Thoracic aorta (tissue), 2 donors: ENCODE data around the gene MAPKAPK5. TPM values are rescaled to one million over a fixed set of nuclear protein-coding genes. Genes with fewer than 3 reads are reported as not detected.
"Not testable (repeated sequence)": the region's sequence is repeated elsewhere in the genome, so short reads cannot be mapped to it uniquely, and the experiment has no call there.

Source experiments
- ATAC-seq: fragments of 150-250 bp; one replicate; pipeline ENCODE4 v1.8.0; 2017; ENCODE audit warnings: low read depth; ENCODE audit not compliant: insufficient number of reproducible peaks, low FRiP score
- DNase-seq: peaks from one replicate; pipeline ENCODE4 v3.0.0-alpha.2; 2020; ENCODE audit warnings: low spot score
- H3K27ac ChIP-seq, 2 donors: fragments of 200-600 bp; sonication (generic); 1 replicate in 1 of 2; 2 replicates in 1 of 2; pipeline ENCODE4 v1.5.1; 2016; ENCODE audit warnings: mild to moderate bottlenecking in 2 of 2, moderate library complexity in 2 of 2
- H3K27me3 ChIP-seq: fragments of 200-600 bp; sonication (generic); replicated peaks from 2 replicates; pipeline ENCODE4 v1.6.0; 2016; ENCODE audit warnings: mild to moderate bottlenecking; ENCODE audit not compliant: insufficient read depth
- H3K36me3 ChIP-seq: fragments of 200-600 bp; sonication (generic); one replicate; pipeline ENCODE4 v1.5.1; 2016
- H3K4me1 ChIP-seq, 2 donors: fragments of 200-600 bp; sonication (generic); 1 replicate in 1 of 2; 2 replicates in 1 of 2; pipeline versions ENCODE4 v1.5.1 to v1.6.0; 2016; ENCODE audit warnings: low read depth in 2 of 2, mild to moderate bottlenecking in 1 of 2; ENCODE audit not compliant: control insufficient read depth in 1 of 2
- H3K4me3 ChIP-seq: fragments of 200-600 bp; sonication (generic); 2 replicates; pipeline ENCODE4 v1.5.1; 2016; ENCODE audit warnings: mild to moderate bottlenecking
- H3K9me3 ChIP-seq: fragments of 200-600 bp; sonication (generic); 2 replicates; pipeline ENCODE4 v1.5.1; 2016
- CTCF ChIP-seq: fragments of 200-600 bp; sonication (generic); IDR thresholded peaks from one replicate; pipeline ENCODE4 v1.5.1; 2019; ENCODE audit warnings: antibody characterized with exemption
- total RNA-seq, 2 donors: library from RNA; depleted of rRNA; stranded (reverse); fragments of >200 nt; gene quantifications; one replicate each; pipeline versions ENCODE4 v1.1.0 to v1.2.3, GENCODE V29; 2016

The MAPKAPK5 gene
- total RNA-seq, 2 donors from 2014 or later, result 35.7 to 72.2 TPM

- DNase-seq (no peak), ATAC-seq (no peak)
- Histone ChIP-seq H3K27me3 (no peaks in the 10 kb centered on the region), H3K4me1 (no peaks in the 10 kb centered on the region), H3K27ac (no peak overlapping the region), H3K4me3 (no peak overlapping the region), H3K36me3 (no peaks in the 10 kb centered on the region), H3K9me3 (no peaks in the 10 kb centered on the region)
- no peak for TF ChIP-seq CTCF
These were observed 16.5 kb upstream of the MAPKAPK5 start for GRCh38 chr12:111825509-111825908.

GRCh38 chr12:111826316-111826715 is 15.7 kb upstream of the MAPKAPK5 start:
- no peak overlapping the region for H3K27ac ChIP-seq
- no peak for DNase-seq
- no peak for TF ChIP-seq CTCF
- no peaks in the 10 kb centered on the region for H3K36me3 ChIP-seq
- H3K27me3 ChIP-seq, result no peaks in the 10 kb centered on the region
- no peaks in the 10 kb centered on the region for H3K4me1 ChIP-seq
- H3K9me3 ChIP-seq, result no peaks in the 10 kb centered on the region
- no peak overlapping the region for H3K4me3 ChIP-seq
- ATAC-seq, result no peak

- no peak overlapping the region for H3K4me3 ChIP-seq
- H3K9me3 ChIP-seq, result no peaks in the 10 kb centered on the region
- no peaks in the 10 kb centered on the region for H3K27me3 ChIP-seq
- no peak for DNase-seq
- H3K36me3 ChIP-seq, result no peaks in the 10 kb centered on the region
- H3K27ac ChIP-seq, result no peak overlapping the region
- no peaks in the 10 kb centered on the region for H3K4me1 ChIP-seq
- no peak for TF ChIP-seq CTCF
- ATAC-seq, result no peak
These were observed 15.0 kb upstream of the MAPKAPK5 start for GRCh38 chr12:111826992-111827391.

- DNase-seq (no peak), ATAC-seq (no peak)
- no peaks in the 10 kb centered on the region for H3K27me3 ChIP-seq
These were observed 14.1 kb upstream of the MAPKAPK5 start for GRCh38 chr12:111827907-111828306.

GRCh38 chr12:111828338-111828979 is 13.6 kb upstream of the MAPKAPK5 start:
- TF ChIP-seq CTCF, result no peak
- no peak for ATAC-seq

More at GRCh38 chr12:111827907-111828306, 14.1 kb upstream of the MAPKAPK5 start:
- Histone ChIP-seq H3K36me3 (no peaks in the 10 kb centered on the region), H3K4me3 (no peak overlapping the region), H3K4me1 (no peaks in the 10 kb centered on the region), H3K27ac (no peak overlapping the region), H3K9me3 (no peaks in the 10 kb centered on the region)
- no peak for TF ChIP-seq CTCF

GRCh38 chr12:111829635-111830034 is 12.4 kb upstream of the MAPKAPK5 start:
- H3K36me3 ChIP-seq, H3K27me3 ChIP-seq, H3K4me3 ChIP-seq, ATAC-seq, H3K4me1 ChIP-seq, H3K27ac ChIP-seq, H3K9me3 ChIP-seq, DNase-seq: not testable (repeated sequence)

More at GRCh38 chr12:111828338-111828979, 13.6 kb upstream of the MAPKAPK5 start:
- no peaks in the 10 kb centered on the region for H3K9me3 ChIP-seq
- H3K36me3 ChIP-seq, result no peaks in the 10 kb centered on the region
- H3K27me3 ChIP-seq, result no peaks in the 10 kb centered on the region
- no peak overlapping the region for H3K4me3 ChIP-seq
- no peaks in the 10 kb centered on the region for H3K4me1 ChIP-seq
- no peak for DNase-seq
- H3K27ac ChIP-seq, result no peak overlapping the region

- H3K36me3 ChIP-seq, H3K27me3 ChIP-seq, H3K9me3 ChIP-seq, ATAC-seq, H3K4me1 ChIP-seq, H3K4me3 ChIP-seq, DNase-seq, H3K27ac ChIP-seq: not testable (repeated sequence)
These were observed 7.2 kb upstream of the MAPKAPK5 start for GRCh38 chr12:111834740-111835386.
